Esophagus squamous epithelium (tissue), 4 donors: ENCODE measurements around the gene ZNHIT1.

Experiments
- POLR2A ChIP-seq, 4 donors: fragments of 450-650 bp; IDR thresholded peaks; one replicate each; pipeline ENCODE4 v1.6.1; 2017; ENCODE audit warnings: antibody characterized with exemption in 4 of 4, mild to moderate bottlenecking in 4 of 4, moderate library complexity in 3 of 4
- TF ChIP-seq, protein P1 (sequence below), 6 experiments: fragments of 450-650 bp in 4 of 6; fragments of 200-600 bp in 2 of 6; sonication (generic) in 2 of 6; IDR thresholded peaks; one replicate each; pipeline ENCODE4 v1.5.1; 2016 to 2019; ENCODE audit warnings: antibody characterized with exemption in 6 of 6, mild to moderate bottlenecking in 4 of 6, moderate library complexity in 4 of 6

DNA sequence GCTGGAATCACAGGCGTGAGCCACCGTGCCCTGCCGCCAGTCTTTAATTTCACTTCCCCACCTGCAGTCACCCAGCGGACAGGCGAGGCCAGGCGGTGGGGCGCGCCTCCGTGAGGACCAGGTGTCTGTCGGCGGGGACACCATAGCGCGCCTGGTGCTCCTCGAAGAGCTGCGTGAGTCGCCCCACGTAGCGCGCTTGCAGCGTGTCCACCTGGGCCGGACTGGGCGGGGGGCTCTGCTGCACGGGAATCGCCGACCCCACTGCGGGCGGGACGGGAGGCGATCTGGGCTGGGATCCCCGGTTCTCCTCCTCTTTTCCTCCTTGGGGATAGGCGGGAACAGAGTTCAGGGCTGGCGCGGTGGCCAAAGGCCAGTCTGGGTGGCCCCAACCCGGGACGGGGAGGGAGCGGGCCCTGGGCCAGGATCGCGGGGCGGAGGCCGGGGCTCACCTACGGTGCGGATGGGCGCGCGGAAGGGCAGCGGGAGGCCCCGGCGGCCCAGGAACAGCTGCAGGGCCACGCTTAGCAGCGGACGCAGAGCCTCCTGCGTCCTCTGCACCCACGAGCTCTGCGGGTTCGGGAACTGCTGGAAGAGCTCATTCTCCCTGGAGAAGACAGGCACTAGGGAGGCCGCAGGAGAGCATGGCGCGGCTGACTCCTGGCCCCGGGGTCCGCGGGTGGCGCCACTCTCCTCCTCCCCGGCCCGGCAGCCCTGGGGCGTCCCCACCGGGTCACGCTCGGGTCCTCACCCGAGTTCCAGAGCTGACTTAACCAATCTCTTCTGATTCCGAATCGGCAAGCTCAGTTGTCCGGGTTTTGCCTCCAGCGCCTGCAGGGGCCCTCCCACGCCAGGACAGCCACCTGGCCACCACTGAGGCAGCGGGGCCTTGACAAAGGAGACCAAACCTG, 16.0 kb upstream of the ZNHIT1 start:
- TF ChIP-seq, protein P1, sequence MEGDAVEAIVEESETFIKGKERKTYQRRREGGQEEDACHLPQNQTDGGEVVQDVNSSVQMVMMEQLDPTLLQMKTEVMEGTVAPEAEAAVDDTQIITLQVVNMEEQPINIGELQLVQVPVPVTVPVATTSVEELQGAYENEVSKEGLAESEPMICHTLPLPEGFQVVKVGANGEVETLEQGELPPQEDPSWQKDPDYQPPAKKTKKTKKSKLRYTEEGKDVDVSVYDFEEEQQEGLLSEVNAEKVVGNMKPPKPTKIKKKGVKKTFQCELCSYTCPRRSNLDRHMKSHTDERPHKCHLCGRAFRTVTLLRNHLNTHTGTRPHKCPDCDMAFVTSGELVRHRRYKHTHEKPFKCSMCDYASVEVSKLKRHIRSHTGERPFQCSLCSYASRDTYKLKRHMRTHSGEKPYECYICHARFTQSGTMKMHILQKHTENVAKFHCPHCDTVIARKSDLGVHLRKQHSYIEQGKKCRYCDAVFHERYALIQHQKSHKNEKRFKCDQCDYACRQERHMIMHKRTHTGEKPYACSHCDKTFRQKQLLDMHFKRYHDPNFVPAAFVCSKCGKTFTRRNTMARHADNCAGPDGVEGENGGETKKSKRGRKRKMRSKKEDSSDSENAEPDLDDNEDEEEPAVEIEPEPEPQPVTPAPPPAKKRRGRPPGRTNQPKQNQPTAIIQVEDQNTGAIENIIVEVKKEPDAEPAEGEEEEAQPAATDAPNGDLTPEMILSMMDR (IDR thresholded peaks at IDR 0.05): no peak
- TF ChIP-seq POLR2A (IDR thresholded peaks at IDR 0.05): no peak
